ENCODE results near the gene HBS1L.

GRCh38 chr6:135073217-135073616, 18.6 kb upstream of the HBS1L start:
- no peak for TF ChIP-seq CTCF (IDR thresholded peaks at IDR 0.05)
- no peak for TF ChIP-seq POLR2A (IDR thresholded peaks at IDR 0.05)

All from ovary (tissue), 3 donors.